ENCODE results near the gene LIN28B.

- TF ChIP-seq POLR2A (IDR thresholded peaks at IDR 0.05), result no peak
- no peak for TF ChIP-seq CTCF (IDR thresholded peaks at IDR 0.05)
Measured at GRCh38 chr6:104943781-104944180, 13.1 kb upstream of the LIN28B start.
